ENCODE data around the gene ZNF217.

DNA sequence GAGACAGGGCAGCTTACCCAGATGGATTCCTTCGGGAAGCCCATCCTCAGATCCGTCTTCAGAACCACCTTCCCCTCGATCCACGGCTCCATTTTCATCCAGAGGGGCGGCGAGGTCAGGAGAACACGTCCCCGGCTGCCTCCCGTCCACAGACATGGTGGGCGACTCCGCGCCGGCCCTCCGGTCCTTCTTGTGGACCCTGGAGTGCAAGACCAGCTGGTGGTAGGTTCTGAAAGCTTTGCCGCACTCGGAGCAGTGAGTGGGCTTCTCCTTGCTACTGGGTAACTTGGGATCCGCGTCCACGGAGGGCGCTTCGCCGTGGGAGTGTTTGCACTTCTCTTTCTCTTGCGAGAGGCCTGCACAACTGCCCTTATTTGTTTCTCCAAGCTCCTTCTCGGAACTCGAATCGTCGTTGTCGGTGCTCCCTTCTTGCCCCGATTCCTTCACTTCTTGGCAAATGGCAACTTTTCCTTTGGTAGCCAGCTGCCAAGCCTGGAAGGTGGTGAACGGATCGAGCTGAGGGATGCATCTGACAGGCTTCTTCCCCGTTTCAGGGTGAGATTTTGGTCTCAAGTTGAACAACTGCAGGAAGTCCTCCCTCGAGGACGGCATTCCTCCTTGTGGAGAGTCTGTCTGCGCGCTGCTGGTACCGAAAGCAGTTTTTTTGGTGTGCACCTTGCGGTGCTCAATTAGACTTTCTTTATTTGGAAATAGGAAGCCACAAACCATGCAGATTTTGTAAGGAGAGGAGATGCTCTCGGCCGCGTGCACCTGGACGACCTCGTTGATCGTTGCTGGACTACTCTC, 12.0 kb downstream of the ZNF217 start:
- no peak for TF ChIP-seq POLR2A (IDR thresholded peaks at IDR 0.05)
- TF ChIP-seq, protein P1, sequence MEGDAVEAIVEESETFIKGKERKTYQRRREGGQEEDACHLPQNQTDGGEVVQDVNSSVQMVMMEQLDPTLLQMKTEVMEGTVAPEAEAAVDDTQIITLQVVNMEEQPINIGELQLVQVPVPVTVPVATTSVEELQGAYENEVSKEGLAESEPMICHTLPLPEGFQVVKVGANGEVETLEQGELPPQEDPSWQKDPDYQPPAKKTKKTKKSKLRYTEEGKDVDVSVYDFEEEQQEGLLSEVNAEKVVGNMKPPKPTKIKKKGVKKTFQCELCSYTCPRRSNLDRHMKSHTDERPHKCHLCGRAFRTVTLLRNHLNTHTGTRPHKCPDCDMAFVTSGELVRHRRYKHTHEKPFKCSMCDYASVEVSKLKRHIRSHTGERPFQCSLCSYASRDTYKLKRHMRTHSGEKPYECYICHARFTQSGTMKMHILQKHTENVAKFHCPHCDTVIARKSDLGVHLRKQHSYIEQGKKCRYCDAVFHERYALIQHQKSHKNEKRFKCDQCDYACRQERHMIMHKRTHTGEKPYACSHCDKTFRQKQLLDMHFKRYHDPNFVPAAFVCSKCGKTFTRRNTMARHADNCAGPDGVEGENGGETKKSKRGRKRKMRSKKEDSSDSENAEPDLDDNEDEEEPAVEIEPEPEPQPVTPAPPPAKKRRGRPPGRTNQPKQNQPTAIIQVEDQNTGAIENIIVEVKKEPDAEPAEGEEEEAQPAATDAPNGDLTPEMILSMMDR (IDR thresholded peaks at IDR 0.05), result no peak

Data from body of pancreas (tissue), 4 donors.